HepG2 (cell line): ENCODE results near the gene PGAP1. TPM values are rescaled to one million over a fixed set of nuclear protein-coding genes. Genes with fewer than 3 reads are reported as not detected.
A peak's percentile ranks its signal among the peaks of the same experiment; 100 is the strongest.

Source experiments
- ATAC-seq: fragments of 200-7000 bp; cut with Tn5 transposase; 3 replicates; pipeline ENCODE4 v1.9.1; 2020; ENCODE audit warnings: mild to moderate bottlenecking, moderate library complexity
- BruUV-seq: library from RNA; stranded (reverse); fragments of 400-500 nt; replicated peaks from 2 replicates; lab custom pipeline; 2021; lab: Mats Ljungman, UMichigan
- CTCF ChIA-PET: fragments of 300-600 bp; formaldehyde crosslinking; extraction: SDS; loops from one replicate; lab custom pipeline; 2021; ENCODE audit warnings: low total read pairs, inconsistent platforms, low intra/inter-chr PET ratio; lab: Yijun Ruan, JAX
- POLR2A ChIA-PET: fragments of 350-600 bp; sonication (Branson Sonifier 250); formaldehyde crosslinking; loops from one replicate; lab custom pipeline; 2020; ENCODE audit warnings: antibody characterized with exemption, inconsistent platforms; lab: Yijun Ruan, JAX
- DNase-seq: peaks from one replicate; pipeline ENCODE4 v3.0.0-alpha.2; 2015; ENCODE audit warnings: low spot score
- FAIRE-seq: peaks from 3 replicates; lab custom pipeline; 2011; peaks lifted over from hg19 to GRCh38; lab: Jason Lieb, UNC
- H2AFZ ChIP-seq: one replicate; pipeline ENCODE4 v1.6.1; 2011; ENCODE audit warnings: low read length, inconsistent platforms
- H3K27ac ChIP-seq: fragments of 300-600 bp; 3 replicates; pipeline ENCODE4 v1.8.0; 2011; ENCODE audit warnings: mixed run types, mild to moderate bottlenecking, mixed read lengths, low read length, inconsistent platforms; ENCODE audit not compliant: insufficient read depth; ENCODE audit errors: extremely low read length
- H3K27me3 ChIP-seq, 2 experiments: fragments of 200-600 bp in 1 of 2; 2 replicates in 1 of 2; 3 replicates in 1 of 2; pipeline versions ENCODE4 v1.6.0 to v1.8.0; 2011; ENCODE audit warnings: low read length in 2 of 2, mild to moderate bottlenecking in 2 of 2, moderate library complexity in 2 of 2, inconsistent platforms in 1 of 2; ENCODE audit not compliant: insufficient read depth in 2 of 2, control insufficient read depth in 1 of 2
- H3K36me3 ChIP-seq, 2 experiments: fragments of 200-600 bp in 1 of 2; replicated peaks in 1 of 2; 2 replicates in 1 of 2; 3 replicates in 1 of 2; pipeline versions ENCODE4 v1.5.1 to v1.8.0; 2011; ENCODE audit warnings: low read length in 2 of 2, inconsistent platforms in 1 of 2; ENCODE audit not compliant: insufficient read depth in 2 of 2, control insufficient read depth in 1 of 2
- H3K4me1 ChIP-seq: 2 replicates; pipeline ENCODE4 v1.5.1; 2012; ENCODE audit warnings: low read length, inconsistent platforms; ENCODE audit not compliant: insufficient read depth
- H3K4me2 ChIP-seq: 2 replicates; pipeline ENCODE4 v1.6.0; 2011; ENCODE audit warnings: low read depth, low read length, inconsistent platforms
- H3K4me3 ChIP-seq, 3 experiments: fragments of 200-600 bp in 1 of 3; sonication (generic), shearing (Covaris generic) in 1 of 3; replicated peaks in 1 of 3; 2 replicates each; pipeline ENCODE4 v1.5.1; 2011 to 2016; ENCODE audit warnings: low read length in 3 of 3, inconsistent platforms in 2 of 3, low read depth in 2 of 3, mild to moderate bottlenecking in 2 of 3, control low read depth in 1 of 3, mixed read lengths in 1 of 3; ENCODE audit not compliant: insufficient read depth in 1 of 3
- H3K79me2 ChIP-seq: one replicate; pipeline ENCODE4 v1.6.1; 2011; ENCODE audit warnings: low read length, inconsistent platforms; ENCODE audit not compliant: insufficient read depth
- H3K9ac ChIP-seq: 2 replicates; pipeline ENCODE4 v1.6.0; 2011; ENCODE audit warnings: mild to moderate bottlenecking, low read depth, low read length, inconsistent platforms; ENCODE audit not compliant: insufficient read depth
- H3K9me3 ChIP-seq: 2 replicates; pipeline ENCODE4 v1.5.1; 2012; ENCODE audit warnings: mild to moderate bottlenecking, low read length
- H4K20me1 ChIP-seq: 2 replicates; pipeline ENCODE4 v1.6.0; 2011; ENCODE audit warnings: inconsistent platforms, mild to moderate bottlenecking, low read length, moderate library complexity; ENCODE audit not compliant: insufficient read depth
- ASH2L ChIP-seq: fragments of 300-600, 200-600 bp; sonication (generic); IDR thresholded peaks from 2 replicates; pipeline ENCODE4 v1.7.0; 2017; ENCODE audit warnings: low read depth, mild to moderate bottlenecking, moderate library complexity, mixed read lengths, low read length; ENCODE audit not compliant: insufficient read length
- E2F1 ChIP-seq: sonication (generic); formaldehyde crosslinking; IDR thresholded peaks from 2 replicates; pipeline ENCODE4 v1.5.0; 2020; ENCODE audit warnings: missing genetic modification reagents
- IRX3 ChIP-seq: sonication (generic); formaldehyde crosslinking; IDR thresholded peaks from 2 replicates; pipeline ENCODE4 v1.8.1; 2023; ENCODE audit warnings: mild to moderate bottlenecking, low read depth, missing genetic modification reagents, borderline replicate concordance
- ISL2 ChIP-seq: sonication (generic); formaldehyde crosslinking; IDR thresholded peaks from 2 replicates; pipeline ENCODE4 v1.5.0; 2020; ENCODE audit warnings: missing genetic modification reagents
- PHF21A ChIP-seq: sonication (generic); formaldehyde crosslinking; IDR thresholded peaks from 2 replicates; pipeline ENCODE4 v1.5.0; 2020; ENCODE audit warnings: mild to moderate bottlenecking, missing genetic modification reagents
- SIX1 ChIP-seq: sonication (generic); formaldehyde crosslinking; IDR thresholded peaks from 2 replicates; pipeline ENCODE4 v1.4.0; 2020; ENCODE audit warnings: missing genetic modification reagents, borderline replicate concordance
- SSRP1 ChIP-seq: IDR thresholded peaks from 2 replicates; pipeline ENCODE4 v1.6.1; 2016; ENCODE audit warnings: control low read depth
- SUZ12 ChIP-seq: fragments of 150-350 bp; IDR thresholded peaks from 2 replicates; pipeline ENCODE4 v1.6.1; 2014; ENCODE audit warnings: low read depth, low read length
- ZFP1 ChIP-seq: IDR thresholded peaks from 2 replicates; pipeline ENCODE4 v1.6.1; 2016
- ZNF292 ChIP-seq: sonication (generic); formaldehyde crosslinking; IDR thresholded peaks from 2 replicates; pipeline ENCODE4 v1.8.1; 2022; ENCODE audit warnings: mild to moderate bottlenecking, low read depth, missing genetic modification reagents, borderline replicate concordance
- ZNF3 ChIP-seq: IDR thresholded peaks from 2 replicates; pipeline ENCODE4 v1.7.0; 2017; ENCODE audit warnings: inconsistent platforms
- ZNF513 ChIP-seq: sonication (generic); formaldehyde crosslinking; conservative IDR thresholded peaks from 2 replicates; pipeline ENCODE4 v1.5.0; 2020; ENCODE audit warnings: missing genetic modification reagents
- ZSCAN20 ChIP-seq: sonication (generic); formaldehyde crosslinking; IDR thresholded peaks from 2 replicates; pipeline ENCODE4 v1.4.0; 2020; ENCODE audit warnings: missing genetic modification reagents, mild to moderate bottlenecking, borderline replicate concordance
- WGBS: methylation state at CpG from one replicate; pipeline ENCODE4 v1.1.6; 2017; ENCODE audit warnings: low lambda C conversion rate; 5-methylcytosine and 5-hydroxymethylcytosine counted together
- in situ Hi-C: cut with HindIII; loops from 2 replicates; pipeline ENCODE4 v1.10.0; 2017; ENCODE audit warnings: low pct_unique_long_range_greater_than_20kb; ENCODE audit not compliant: extremely low pct_ligation_motif_present
- intact Hi-C: fragments of 100-400 bp; cut with micrococcal nuclease; formaldehyde crosslinking; loops from one replicate; pipeline ENCODE4 v1.10.0; 2022; ENCODE audit not compliant: unreplicated experiment
- polyA plus RNA-seq, 8 experiments: library from polyadenylated mRNA; depleted of rRNA in 3 of 8; stranded (reverse) in 7 of 8; unstranded in 1 of 8; fragments of >200 nt; fragmentation: Illumina TruSeq in 4 of 8; extraction: Trizol in 4 of 8; gene quantifications; 2 replicates each; pipeline versions ENCODE4 v1.2.1 to v1.2.3, GENCODE V29; 2011 to 2016; ENCODE audit warnings: low read depth in 4 of 8, missing spikeins in 1 of 8, mixed read lengths in 1 of 8; ENCODE audit not compliant: insufficient read depth in 1 of 8
- total RNA-seq, 5 experiments: library from RNA; depleted of rRNA; stranded (reverse); fragments of >200 nt; fragmentation: Illumina TruSeq; extraction: Trizol; gene quantifications; 2 replicates each; pipeline ENCODE4 v1.2.3, GENCODE V29; 2016; ENCODE audit warnings: low read depth in 1 of 5

PGAP1 gene
- total and polyA plus RNA-seq, 2 of the 13 experiments (the other 11 are each of a cell fraction or from before 2014, with no cell fraction given) = 4.1 to 6.4 TPM

- ATAC-seq (no peak; the same call in 2 of the 3 replicates), FAIRE-seq (no peak)
- no TSS peak for BruUV-seq
These were observed 25.5 kb upstream of the PGAP1 start for GRCh38 chr2:196951973-196952372.

DNA sequence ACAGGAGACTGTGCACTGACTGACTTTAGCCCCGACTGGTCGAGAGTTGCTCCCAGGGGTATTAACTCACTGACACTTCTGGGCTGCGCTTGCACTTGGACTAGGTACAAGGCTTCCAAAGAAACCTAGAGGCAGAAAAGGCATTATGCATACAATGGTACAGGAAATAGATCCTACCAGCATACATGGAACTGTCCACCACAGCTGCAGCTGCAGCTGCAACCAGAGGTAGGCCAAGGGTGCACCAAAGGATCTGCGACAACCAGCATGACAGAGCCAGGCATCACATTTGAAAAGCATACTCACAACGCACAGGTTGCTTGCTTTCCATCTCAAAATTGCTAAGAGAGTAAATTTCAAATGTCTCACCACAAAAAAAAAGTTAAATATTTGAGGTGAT lies 22.6 kb upstream of the PGAP1 start:
- Histone ChIP-seq H4K20me1 (no peaks in the 10 kb centered on the region), H3K4me3 (no peak overlapping the region), H2AFZ (no peak overlapping the region), H3K9me3 (no peaks in the 10 kb centered on the region)
- FAIRE-seq = no peak
- POLR2A ChIA-PET = no interaction called here
- CTCF ChIA-PET = no interaction called here
- no peak for DNase-seq
- intact Hi-C loops = no loop called here
- 36% methylated on average over 5 of the region's 5 CpGs for WGBS
- TF ChIP-seq E2F1 (CRISPR knock-in tag) = no peak
- no peak for TF ChIP-seq ZNF513
- no peak for TF ChIP-seq SSRP1
- TF ChIP-seq ISL2 (CRISPR knock-in tag) = no peak
- TF ChIP-seq ZNF292 (CRISPR knock-in tag) = no peak
- no peak for TF ChIP-seq PHF21A (CRISPR knock-in tag)
- TF ChIP-seq SIX1 = no peak
- TF ChIP-seq ZFP1 (CRISPR knock-in tag) = no peak
- no peak for TF ChIP-seq SUZ12
- TF ChIP-seq, all 625 proteins: peak for 0
- H3K4me2 ChIP-seq = no peak overlapping the region
- H3K4me1 ChIP-seq = no peaks in the 10 kb centered on the region
- BruUV-seq = no TSS peak
- no peaks in the 10 kb centered on the region for H3K79me2 ChIP-seq
- peak; percentile 71 for ATAC-seq
- no peaks in the 10 kb centered on the region for H3K27me3 ChIP-seq
- no peak overlapping the region for H3K27ac ChIP-seq
- no peaks in the 10 kb centered on the region for H3K36me3 ChIP-seq
- in situ Hi-C loops = no loop called here
- no peak overlapping the region for H3K9ac ChIP-seq

More at GRCh38 chr2:196951973-196952372, 25.5 kb upstream of the PGAP1 start:
- TF ChIP-seq ASH2L = no peak
- no peak for TF ChIP-seq ZNF3 (CRISPR knock-in tag)
- TF ChIP-seq IRX3 (CRISPR knock-in tag) = no peak
- TF ChIP-seq ZSCAN20 (CRISPR knock-in tag) = no peak
- H3K27ac ChIP-seq = no peak overlapping the region
- no peaks in the 10 kb centered on the region for H4K20me1 ChIP-seq
- no peak for DNase-seq
- no peaks in the 10 kb centered on the region for H3K9me3 ChIP-seq
- POLR2A ChIA-PET = no interaction called here
- H3K27me3 ChIP-seq = no peaks in the 10 kb centered on the region; a peak in 1 of 5 replicates
- intact Hi-C loops (no loop called here), in situ Hi-C loops (no loop called here)
- 15% methylated on average over 2 of the region's 2 CpGs for WGBS
- H3K4me1 ChIP-seq = no peaks in the 10 kb centered on the region
- no peak overlapping the region for H2AFZ ChIP-seq
- H3K4me3 ChIP-seq = no peak overlapping the region
- no peaks in the 10 kb centered on the region for H3K36me3 ChIP-seq
- no peaks in the 10 kb centered on the region for H3K79me2 ChIP-seq
- no peak overlapping the region for H3K4me2 ChIP-seq
- no peak overlapping the region for H3K9ac ChIP-seq
- CTCF ChIA-PET = no interaction called here
